ENCODE data around the gene SAPCD2. TPM values are rescaled to one million over a fixed set of nuclear protein-coding genes. Genes with fewer than 3 reads are reported as not detected.
A peak's percentile ranks its signal among the peaks of the same experiment; 100 is the strongest.

Gene SAPCD2
- total and polyA plus RNA-seq, 2 experiments from 2014 or later = 13.4 to 60.3 TPM

- DNase-seq (ENCODE audit: low spot score) (no peak), ATAC-seq (peak; percentile 4)
- no peaks in the 10 kb centered on the region for H3K4me1 ChIP-seq (ENCODE audit: insufficient read depth)
- peaks cover 41% of the 10 kb centered on the region for H3K27me3 Mint-ChIP-seq (ENCODE audit: insufficient read depth, low read depth, poor library complexity)
- H3K27ac Mint-ChIP-seq = no peak overlapping the region
- peaks cover 35% of the 10 kb centered on the region for H3K27me3 ChIP-seq (ENCODE audit: insufficient read depth)
- no peaks in the 10 kb centered on the region for H3K36me3 ChIP-seq (ENCODE audit: insufficient read depth)
- H3K9me2 ChIP-seq (ENCODE audit: insufficient read depth) = no peaks in the 10 kb centered on the region
- no peak for TF ChIP-seq ZNF331 (CRISPR knock-in tag; IDR thresholded peaks at IDR 0.05; ENCODE audit: low read depth)
- no peak for TF ChIP-seq ZNF462 (CRISPR knock-in tag; IDR thresholded peaks at IDR 0.05)
- TF ChIP-seq NANOG (IDR thresholded peaks at IDR 0.05; ENCODE audit: borderline replicate concordance) = no peak
- TF ChIP-seq JUNB (IDR thresholded peaks at IDR 0.05; ENCODE audit: unreplicated experiment) = no peak
- TF ChIP-seq CREB1 (CRISPR knock-in tag; IDR thresholded peaks at IDR 0.05; ENCODE audit: low read depth) = no peak
- no peak for TF ChIP-seq STAT1 (IDR thresholded peaks at IDR 0.05; ENCODE audit: unreplicated experiment)
- TF ChIP-seq REST (IDR thresholded peaks at IDR 0.05; ENCODE audit: unreplicated experiment) = no peak
- TF ChIP-seq EZH2 (IDR thresholded peaks at IDR 0.05; ENCODE audit: low read depth, unreplicated experiment) = no peak
- TF ChIP-seq CTCF (conservative IDR thresholded peaks at IDR 0.05; ENCODE audit: low read depth in 2 of 2) = no peak
- no peak for TF ChIP-seq EZH2phosphoT487 (IDR thresholded peaks at IDR 0.05; ENCODE audit: unreplicated experiment)
- no peak for TF ChIP-seq ZNF114 (CRISPR knock-in tag; IDR thresholded peaks at IDR 0.05)
- TF ChIP-seq, protein P1, sequence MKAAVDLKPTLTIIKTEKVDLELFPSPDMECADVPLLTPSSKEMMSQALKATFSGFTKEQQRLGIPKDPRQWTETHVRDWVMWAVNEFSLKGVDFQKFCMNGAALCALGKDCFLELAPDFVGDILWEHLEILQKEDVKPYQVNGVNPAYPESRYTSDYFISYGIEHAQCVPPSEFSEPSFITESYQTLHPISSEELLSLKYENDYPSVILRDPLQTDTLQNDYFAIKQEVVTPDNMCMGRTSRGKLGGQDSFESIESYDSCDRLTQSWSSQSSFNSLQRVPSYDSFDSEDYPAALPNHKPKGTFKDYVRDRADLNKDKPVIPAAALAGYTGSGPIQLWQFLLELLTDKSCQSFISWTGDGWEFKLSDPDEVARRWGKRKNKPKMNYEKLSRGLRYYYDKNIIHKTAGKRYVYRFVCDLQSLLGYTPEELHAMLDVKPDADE (IDR thresholded peaks at IDR 0.05) = no peak
- TF ChIP-seq POLR2AphosphoS5 (IDR thresholded peaks at IDR 0.05; ENCODE audit: low read depth) = no peak
- peaks cover 2% of the 10 kb centered on the region; the same call in 1 of the 3 replicates for H3K4me1 Mint-ChIP-seq
- H3K4me3 ChIP-seq = peak overlapping the region; percentile 60; the same call in 1 of the 2 replicates
- H3K4me3 Mint-ChIP-seq = no peak overlapping the region
- no peaks in the 10 kb centered on the region for H3K36me3 Mint-ChIP-seq (ENCODE audit: low read depth)
- H4K20me1 ChIP-seq (replicated peaks; ENCODE audit: insufficient read depth) = no peaks in the 10 kb centered on the region
- no peaks in the 10 kb centered on the region for H3K79me2 ChIP-seq (replicated peaks; ENCODE audit: insufficient read depth)
- H2AFZ ChIP-seq = no peak overlapping the region
- no peak overlapping the region for H3K27ac ChIP-seq (ENCODE audit: low read depth)
- peak overlapping the region; percentile 84; the same call in 1 of the 2 replicates for H3K4me2 ChIP-seq
- no peaks in the 10 kb centered on the region for H3K9me3 Mint-ChIP-seq
- 0 out of 2 replicates have a peak, but pooled peaks cover 2% of the 10 kb centered on the region for H3F3A ChIP-seq (replicated peaks; ENCODE audit: low read depth)
Observed at GRCh38 chr9:137054932-137055384, 15.4 kb downstream of the SAPCD2 start.
